Transverse colon (tissue), 4 donors: ENCODE measurements around the gene JARID2.

Experiments used
- CTCF ChIP-seq, 5 experiments: fragments of 200-600 bp in 3 of 5; fragments of 450-650 bp in 2 of 5; sonication (generic) in 3 of 5; IDR thresholded peaks; 1 replicate in 2 of 5; 2 replicates in 3 of 5; pipeline ENCODE4 v1.5.1; 2016 to 2017; ENCODE audit warnings: antibody characterized with exemption in 5 of 5, inconsistent platforms in 3 of 5, mild to moderate bottlenecking in 2 of 5, moderate library complexity in 1 of 5
- EP300 ChIP-seq: sonication (generic); formaldehyde crosslinking; IDR thresholded peaks from one replicate; pipeline ENCODE4 v1.6.1; 2017; ENCODE audit warnings: antibody characterized with exemption, low read depth
- POLR2A ChIP-seq: fragments of 450-650 bp; IDR thresholded peaks from one replicate; pipeline ENCODE4 v1.6.1; 2016; ENCODE audit warnings: antibody characterized with exemption, mild to moderate bottlenecking, moderate library complexity
- POLR2AphosphoS5 ChIP-seq, 3 donors: sonication (generic); formaldehyde crosslinking; IDR thresholded peaks; one replicate each; pipeline ENCODE4 v1.6.1; 2016; ENCODE audit warnings: antibody characterized with exemption in 3 of 3

GRCh38 chr6:15506066-15506465 is 260.2 kb downstream of the JARID2 start:
- TF ChIP-seq CTCF (IDR thresholded peaks at IDR 0.05) = no peak
- no peak for TF ChIP-seq POLR2A
- no peak for TF ChIP-seq POLR2AphosphoS5 (IDR thresholded peaks at IDR 0.05)
- no peak for TF ChIP-seq EP300
